K562 (cell line): Measurements from ENCODE around the gene ZMYND8. TPM values are rescaled to one million over a fixed set of nuclear protein-coding genes. Genes with fewer than 3 reads are reported as not detected.
A peak's percentile ranks its signal among the peaks of the same experiment; 100 is the strongest.

Experiments
- AFF1 ChIP-seq, 2 experiments: fragments of 450-650 bp; IDR thresholded peaks; 2 replicates each; pipeline ENCODE4 v1.6.1; 2018; ENCODE audit warnings: mild to moderate bottlenecking in 2 of 2, low read depth in 1 of 2; ENCODE audit not compliant: partially characterized antibody in 2 of 2
- CEBPG ChIP-seq, 3 experiments: fragments of 200-800 bp in 1 of 3; sonication (Bioruptor generic) in 1 of 3; sonication (generic) in 1 of 3; formaldehyde crosslinking in 1 of 3; IDR thresholded peaks in 2 of 3; conservative IDR thresholded peaks in 1 of 3; 2 replicates each; pipeline versions ENCODE4 v1.6.1 to v1.8.0; 2016 to 2022; ENCODE audit warnings: missing compliant biosample characterization in 2 of 3, missing genetic modification characterization in 2 of 3, mild to moderate bottlenecking in 1 of 3, missing genetic modification reagents in 1 of 3
- ETV6 ChIP-seq, 3 experiments: fragments of 150-350 bp in 1 of 3; sonication (generic) in 1 of 3; formaldehyde crosslinking in 1 of 3; IDR thresholded peaks; 2 replicates each; pipeline versions ENCODE4 v1.6.1 to v1.8.0; 2014 to 2022; ENCODE audit warnings: borderline replicate concordance in 2 of 3, low read depth in 2 of 3, antibody characterized with exemption in 1 of 3, low read length in 1 of 3, mild to moderate bottlenecking in 1 of 3, missing genetic modification reagents in 1 of 3
- MTA3 ChIP-seq: fragments of 450-650 bp; formaldehyde crosslinking; IDR thresholded peaks from 2 replicates; pipeline ENCODE4 v1.6.1; 2017; ENCODE audit warnings: mild to moderate bottlenecking, borderline replicate concordance
- POLR2AphosphoS5 ChIP-seq: IDR thresholded peaks from 2 replicates; pipeline ENCODE4 v1.6.1; 2011; ENCODE audit warnings: mild to moderate bottlenecking, low read depth, low read length, moderate library complexity; ENCODE audit not compliant: control insufficient read depth, insufficient read depth
- RNF2 ChIP-seq: sonication (generic); IDR thresholded peaks from 2 replicates; pipeline ENCODE4 v1.6.1; 2016
- SNIP1 ChIP-seq: fragments of 450-650 bp; IDR thresholded peaks from 2 replicates; pipeline ENCODE4 v1.7.1; 2017; ENCODE audit warnings: low read depth, mild to moderate bottlenecking
- SRSF1 ChIP-seq: fragments of 200-400 bp; formaldehyde crosslinking; IDR thresholded peaks from 2 replicates; pipeline ENCODE4 v1.6.1; 2017; ENCODE audit warnings: mild to moderate bottlenecking, low read depth, low read length, moderate library complexity
- TCFL5 ChIP-seq: fragments of 250-450 bp; sonication (Bioruptor Pico); conservative IDR thresholded peaks from 2 replicates; pipeline ENCODE4 v1.6.1; 2021; ENCODE audit warnings: mild to moderate bottlenecking, moderate library complexity, matching md5 sums
- XRCC5 ChIP-seq: fragments of 200-400 bp; formaldehyde crosslinking; IDR thresholded peaks from 2 replicates; pipeline ENCODE4 v1.6.1; 2017; ENCODE audit warnings: low read depth, mild to moderate bottlenecking, low read length
- ZBTB1 ChIP-seq: sonication (generic); formaldehyde crosslinking; IDR thresholded peaks from 2 replicates; pipeline ENCODE4 v1.8.1; 2023; ENCODE audit warnings: missing genetic modification reagents, low read depth, mild to moderate bottlenecking, borderline replicate concordance
- ZNF584 ChIP-seq: fragments of 200-800 bp; sonication (Bioruptor generic); IDR thresholded peaks from 2 replicates; pipeline ENCODE4 v1.6.1; 2016; ENCODE audit warnings: low read depth, mild to moderate bottlenecking, missing genetic modification characterization, missing compliant biosample characterization
- ZNF609 ChIP-seq: sonication (generic); formaldehyde crosslinking; IDR thresholded peaks from 2 replicates; pipeline ENCODE4 v1.8.1; 2023; ENCODE audit warnings: missing genetic modification reagents, mild to moderate bottlenecking, borderline replicate concordance
- polyA plus RNA-seq, 8 experiments: library from polyadenylated mRNA; depleted of rRNA in 4 of 8; stranded (reverse) in 5 of 8; unstranded in 3 of 8; fragments of >200 nt; fragmentation: Nextera tagmentation in 2 of 8; fragmentation: Illumina TruSeq in 1 of 8; extraction: Ambion mirVana in 2 of 8; extraction: Trizol in 1 of 8; gene quantifications; 2 replicates each; pipeline versions ENCODE4 v1.2.1 to v1.2.3, GENCODE V29; 2011 to 2014; ENCODE audit warnings: inconsistent platforms in 1 of 8, missing spikeins in 1 of 8
- total RNA-seq, 7 experiments: library from RNA; depleted of rRNA in 6 of 7; stranded (reverse); fragments of >200 nt in 6 of 7; fragmentation: Illumina TruSeq in 2 of 7; extraction: Trizol in 2 of 7; gene quantifications; 2 replicates each; pipeline versions ENCODE4 v1.2.1 to v1.2.3, GENCODE V29; 2011 to 2021; ENCODE audit warnings: low replicate concordance in 1 of 7
- TF ChIP-seq, protein P1 (sequence below): fragments of 250-450 bp; sonication (Bioruptor Pico); IDR thresholded peaks from 2 replicates; pipeline ENCODE4 v1.8.0; 2022; ENCODE audit warnings: moderate library complexity, mild to moderate bottlenecking, inconsistent platforms

ZMYND8 gene
- total and polyA plus RNA-seq, 9 of the 15 experiments (the other 6 are each of a cell fraction or from before 2014, with no cell fraction given) = 31.8 to 148 (median 71.9) TPM

- TF ChIP-seq AFF1 (IDR thresholded peaks at IDR 0.05; ENCODE audit: low read depth in 1 of 2, partially characterized antibody in 2 of 2) (peak; percentile 75 to 95), POLR2AphosphoS5 (peak; percentile 100), MTA3 (peak; percentile 94; the same call in 1 of the 2 replicates), XRCC5 (0 out of 2 replicates have a peak, but pooled peaks have one; percentile 23), ZNF609 (peak; percentile 99), ETV6 (IDR thresholded peaks at IDR 0.05; ENCODE audit: borderline replicate concordance in 1 of 2, low read depth in 2 of 2, low read length in 1 of 2) (peak; percentile 64 to 86; a peak in 2 of 4 replicates), ETV6 (CRISPR knock-in tag; IDR thresholded peaks at IDR 0.05; ENCODE audit: borderline replicate concordance) (no peak), ZNF584 (peak; percentile 57), RNF2 (peak; percentile 100), CEBPG (CRISPR knock-in tag; IDR thresholded peaks at IDR 0.05) (peak; percentile 66; the same call in 1 of the 2 replicates), CEBPG (tag; conservative IDR thresholded peaks at IDR 0.05 in 1 of 2, IDR thresholded peaks at IDR 0.05 in 1 of 2) (no peak; a peak in 4 of 4 replicates), SNIP1 (no peak), ZBTB1 (CRISPR knock-in tag) (peak; percentile 71; the same call in 1 of the 2 replicates), TCFL5 (no peak), SRSF1 (no peak)
- TF ChIP-seq, protein P1, sequence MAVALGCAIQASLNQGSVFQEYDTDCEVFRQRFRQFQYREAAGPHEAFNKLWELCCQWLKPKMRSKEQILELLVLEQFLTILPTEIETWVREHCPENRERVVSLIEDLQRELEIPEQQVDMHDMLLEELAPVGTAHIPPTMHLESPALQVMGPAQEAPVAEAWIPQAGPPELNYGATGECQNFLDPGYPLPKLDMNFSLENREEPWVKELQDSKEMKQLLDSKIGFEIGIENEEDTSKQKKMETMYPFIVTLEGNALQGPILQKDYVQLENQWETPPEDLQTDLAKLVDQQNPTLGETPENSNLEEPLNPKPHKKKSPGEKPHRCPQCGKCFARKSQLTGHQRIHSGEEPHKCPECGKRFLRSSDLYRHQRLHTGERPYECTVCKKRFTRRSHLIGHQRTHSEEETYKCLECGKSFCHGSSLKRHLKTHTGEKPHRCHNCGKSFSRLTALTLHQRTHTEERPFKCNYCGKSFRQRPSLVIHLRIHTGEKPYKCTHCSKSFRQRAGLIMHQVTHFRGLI (CRISPR knock-in tag) = peak; percentile 34; the same call in 1 of the 2 replicates
These were observed 4.0 kb upstream of the ZMYND8 start (continued) for GRCh38 chr20:47360297-47361056.
